ENCODE measurements around the gene RAMACL. TPM values are rescaled to one million over a fixed set of nuclear protein-coding genes. Genes with fewer than 3 reads are reported as not detected.

Gene RAMACL
- total and polyA plus RNA-seq, 10 donors, result 0.23 to 6.9 (median 2.9) TPM

DNA sequence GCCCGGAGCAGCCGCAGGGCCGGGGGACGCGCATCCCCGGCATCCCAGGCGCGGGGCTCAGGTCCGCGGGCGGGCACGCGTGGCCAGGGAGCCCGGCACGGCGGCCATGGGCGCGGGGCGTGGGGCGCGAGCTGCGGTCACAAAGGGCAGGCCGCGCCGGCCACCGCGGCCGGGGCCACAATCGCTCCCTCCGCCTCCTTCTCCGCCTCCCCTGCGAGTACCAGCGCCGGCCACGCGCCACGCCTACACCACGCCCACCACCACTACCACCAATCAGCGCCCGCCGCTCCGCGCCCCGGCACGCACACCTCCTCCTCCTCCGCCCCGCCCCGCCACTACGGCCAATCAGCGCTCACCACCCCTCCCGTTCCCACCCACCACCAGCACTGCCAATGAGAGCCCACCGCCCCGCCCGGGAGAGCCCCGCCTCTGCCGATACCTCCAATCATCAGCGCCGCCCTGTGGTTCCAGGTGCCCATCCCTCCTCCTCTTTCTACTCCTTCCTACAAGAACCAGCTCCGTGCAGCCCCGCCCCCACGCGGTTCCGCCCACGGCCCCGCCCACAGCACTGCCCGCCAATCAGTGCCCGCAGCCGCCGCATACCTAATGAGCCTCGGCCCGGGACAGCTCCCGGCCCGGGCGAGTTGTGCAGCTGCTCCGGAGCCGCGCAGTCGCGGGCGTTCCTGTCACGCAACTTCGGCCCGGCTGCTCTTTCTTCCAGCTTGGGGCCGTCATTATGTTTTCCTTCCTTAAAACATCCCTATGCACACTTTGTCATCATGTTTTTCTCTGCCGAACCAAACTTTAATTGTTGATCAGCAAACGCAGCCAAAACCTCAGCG lies 40.8 kb upstream of the RAMACL start, which contains the start of gene RPS6KA2:
Gene RPS6KA2, minus strand, starts transcription at position 219 of the 842 bp plus-strand sequence. CDS start 232 bp downstream, outside the sequence.
- H3K27ac ChIP-seq, result peak within 1 kb of the TSS; percentile 73 to 92 (median 90)
- peak within 1 kb of the TSS; percentile 52 to 96 (median 79) for H3K4me3 ChIP-seq
- peaks cover 14 to 71% (median 34%) of the 10 kb centered on the region in 6 donors for H3K4me1 ChIP-seq
- DNase-seq, result peak; percentile 100
- peak; percentile 50 to 93 (median 92) for TF ChIP-seq POLR2AphosphoS5 (IDR thresholded peaks at IDR 0.05)
- TF ChIP-seq, protein P1, sequence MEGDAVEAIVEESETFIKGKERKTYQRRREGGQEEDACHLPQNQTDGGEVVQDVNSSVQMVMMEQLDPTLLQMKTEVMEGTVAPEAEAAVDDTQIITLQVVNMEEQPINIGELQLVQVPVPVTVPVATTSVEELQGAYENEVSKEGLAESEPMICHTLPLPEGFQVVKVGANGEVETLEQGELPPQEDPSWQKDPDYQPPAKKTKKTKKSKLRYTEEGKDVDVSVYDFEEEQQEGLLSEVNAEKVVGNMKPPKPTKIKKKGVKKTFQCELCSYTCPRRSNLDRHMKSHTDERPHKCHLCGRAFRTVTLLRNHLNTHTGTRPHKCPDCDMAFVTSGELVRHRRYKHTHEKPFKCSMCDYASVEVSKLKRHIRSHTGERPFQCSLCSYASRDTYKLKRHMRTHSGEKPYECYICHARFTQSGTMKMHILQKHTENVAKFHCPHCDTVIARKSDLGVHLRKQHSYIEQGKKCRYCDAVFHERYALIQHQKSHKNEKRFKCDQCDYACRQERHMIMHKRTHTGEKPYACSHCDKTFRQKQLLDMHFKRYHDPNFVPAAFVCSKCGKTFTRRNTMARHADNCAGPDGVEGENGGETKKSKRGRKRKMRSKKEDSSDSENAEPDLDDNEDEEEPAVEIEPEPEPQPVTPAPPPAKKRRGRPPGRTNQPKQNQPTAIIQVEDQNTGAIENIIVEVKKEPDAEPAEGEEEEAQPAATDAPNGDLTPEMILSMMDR (IDR thresholded peaks at IDR 0.05 in 8 of 11, conservative IDR thresholded peaks at IDR 0.05 in 3 of 11), result peak in 4 of 11 experiments; percentile 3 to 33 (median 20)
- peak in 2 of 3 donors; percentile 54 to 57 for TF ChIP-seq POLR2A (IDR thresholded peaks at IDR 0.05)
- H3K36me3 ChIP-seq, result no peaks in the 10 kb centered on the region
- H3K9me3 ChIP-seq, result no peaks in the 10 kb centered on the region
- 0 to 1% (median 1%) methylated on average over 51 to 87 of the region's 87 CpGs for WGBS, 5 donors
- intact Hi-C loops (cut with DNase I; ENCODE audit: low total_unique reads), result no loop called here
- peaks cover 0 to 56% (median 5%) of the 10 kb centered on the region in 7 donors for H3K27me3 ChIP-seq (replicated peaks in 1 of 7)

DNA sequence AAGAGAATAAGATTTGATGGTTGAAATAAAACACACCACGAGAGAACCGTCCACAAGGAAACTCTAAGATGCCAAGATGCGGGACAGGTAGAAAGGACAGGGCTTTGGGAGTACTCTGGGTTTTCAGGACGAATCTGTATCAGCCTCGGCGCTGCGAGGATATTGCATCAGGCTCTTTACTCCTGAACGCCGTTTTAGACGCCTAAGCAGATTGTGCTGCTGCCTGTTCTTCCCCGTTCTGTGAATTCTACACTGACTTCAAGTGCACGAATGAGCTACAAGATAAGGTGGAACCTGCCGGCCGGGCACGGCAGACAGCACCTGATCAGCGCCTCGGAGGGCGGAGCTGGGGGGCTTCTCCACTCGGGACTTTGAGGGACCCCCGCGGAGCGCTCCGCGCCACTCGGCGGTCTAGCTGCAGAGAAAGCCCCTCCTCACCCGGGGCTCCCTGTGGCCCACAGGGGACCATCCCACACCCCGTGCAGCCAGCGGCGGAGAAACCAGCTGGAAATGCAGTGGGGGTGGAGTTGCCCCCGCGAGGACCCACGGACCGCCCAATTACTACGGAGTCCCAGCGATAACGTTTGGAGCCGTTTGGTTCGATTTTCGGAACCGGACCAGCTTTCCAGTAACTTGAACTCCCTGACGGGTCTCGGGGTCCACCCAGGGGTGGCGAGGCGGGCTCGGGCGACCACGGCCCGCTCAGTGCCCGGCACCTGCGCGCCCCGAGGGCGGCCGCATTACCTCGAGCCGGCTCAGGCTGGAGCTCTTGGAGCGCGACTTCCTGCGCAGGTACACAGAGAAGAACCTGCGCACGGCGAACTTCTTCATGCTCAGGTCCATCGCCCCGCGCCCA lies 39.9 kb upstream of the RAMACL start:
- TF ChIP-seq POLR2A (IDR thresholded peaks at IDR 0.05) (no peak), POLR2AphosphoS5 (IDR thresholded peaks at IDR 0.05) (peak in 1 of 3 donors; percentile 37)
- Histone ChIP-seq H3K4me3 (peak overlapping the region; percentile 52 to 96 (median 79)), H3K36me3 (no peaks in the 10 kb centered on the region), H3K4me1 (peaks cover 14 to 80% (median 37%) of the 10 kb centered on the region in 6 donors), H3K9me3 (no peaks in the 10 kb centered on the region), H3K27me3 (replicated peaks in 1 of 7) (peaks cover 0 to 49% (median 5%) of the 10 kb centered on the region in 7 donors), H3K27ac (peak overlapping the region; percentile 64 to 91 (median 84))
- DNase-seq, result peak; percentile 91
- intact Hi-C loops (cut with DNase I; ENCODE audit: low total_unique reads), result no loop called here
- 2 to 8% (median 3%) methylated on average over 18 to 66 of the region's 66 CpGs for WGBS, 5 donors

DNA sequence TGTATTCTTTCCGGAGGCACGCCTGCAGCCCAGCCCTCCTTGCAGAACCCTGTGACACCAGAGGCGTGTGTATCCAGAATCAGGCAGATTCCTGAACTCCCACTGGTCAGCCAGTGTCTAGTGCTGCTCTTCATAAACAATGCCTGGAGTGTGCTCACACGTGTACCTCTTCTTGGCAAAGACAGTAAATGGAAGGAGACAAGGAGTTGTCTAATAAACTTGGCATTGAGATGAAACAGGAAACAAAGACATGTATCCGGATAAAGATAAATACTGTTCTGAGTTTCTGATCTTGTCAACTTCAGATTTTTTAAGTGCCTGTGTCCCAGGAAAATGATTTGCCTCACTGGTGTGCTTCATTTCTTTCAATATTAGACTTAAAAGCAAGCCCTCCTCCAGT lies 38.9 kb upstream of the RAMACL start:
- H3K27me3 ChIP-seq (replicated peaks in 1 of 7), result peaks cover 0 to 46% (median 5%) of the 10 kb centered on the region in 7 donors
- H3K9me3 ChIP-seq, result no peaks in the 10 kb centered on the region
- H3K4me1 ChIP-seq, result peaks cover 14 to 85% (median 38%) of the 10 kb centered on the region in 6 donors
- WGBS, 5 donors, result 65 to 75% (median 72%) methylated on average over 5 of the region's 5 CpGs
- peak overlapping the region in 6 of 8 donors; percentile 54 to 96 (median 86) for H3K4me3 ChIP-seq
- H3K36me3 ChIP-seq, result no peaks in the 10 kb centered on the region
- intact Hi-C loops (cut with DNase I; ENCODE audit: low total_unique reads), result no loop called here
- TF ChIP-seq, protein P1 (IDR thresholded peaks at IDR 0.05 in 8 of 11, conservative IDR thresholded peaks at IDR 0.05 in 3 of 11), result no peak
- no peak for TF ChIP-seq POLR2AphosphoS5 (IDR thresholded peaks at IDR 0.05)
- no peak for TF ChIP-seq POLR2A (IDR thresholded peaks at IDR 0.05)
- H3K27ac ChIP-seq, result peak overlapping the region in 7 of 8 donors; percentile 77 to 91 (median 84)
- DNase-seq, result no peak

DNA sequence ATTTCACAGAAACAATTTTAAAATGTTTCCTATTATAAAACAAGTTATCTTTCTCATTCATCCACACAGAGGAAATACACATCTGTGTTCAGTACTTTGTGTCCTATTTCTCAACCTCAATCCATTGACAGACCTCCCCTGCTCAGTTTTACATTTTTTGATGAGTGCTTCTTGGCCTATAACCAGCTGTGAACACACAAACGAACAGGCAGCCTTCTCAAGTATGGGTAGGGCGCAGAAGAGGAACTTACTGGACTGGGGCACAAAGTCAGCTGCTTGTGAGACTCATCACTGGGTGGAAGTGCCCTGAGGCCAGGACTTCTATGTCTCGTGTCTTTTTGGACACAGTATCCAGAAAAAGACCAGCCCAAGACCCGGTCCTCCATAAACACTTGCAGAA lies 37.8 kb upstream of the RAMACL start:
- no peaks in the 10 kb centered on the region for H3K36me3 ChIP-seq
- H3K4me1 ChIP-seq, result peaks cover 14 to 77% (median 37%) of the 10 kb centered on the region in 6 donors
- intact Hi-C loops (cut with DNase I; ENCODE audit: low total_unique reads), result no loop called here
- H3K9me3 ChIP-seq, result no peaks in the 10 kb centered on the region
- no peak for DNase-seq
- TF ChIP-seq, protein P1 (IDR thresholded peaks at IDR 0.05 in 8 of 11, conservative IDR thresholded peaks at IDR 0.05 in 3 of 11), result no peak
- no peak for TF ChIP-seq POLR2A (IDR thresholded peaks at IDR 0.05)
- TF ChIP-seq POLR2AphosphoS5 (IDR thresholded peaks at IDR 0.05), result no peak
- peaks cover 0 to 35% (median 5%) of the 10 kb centered on the region in 7 donors for H3K27me3 ChIP-seq (replicated peaks in 1 of 7)
- H3K27ac ChIP-seq, result peak overlapping the region in 6 of 8 donors; percentile 9 to 91 (median 32)
- no peak overlapping the region for H3K4me3 ChIP-seq
- 36 to 44% (median 42%) methylated on average over 4 of the region's 4 CpGs for WGBS, 5 donors
